HEK293 (cell line): ENCODE data around the gene DMD.

ENCODE experiments used
- CTCF ChIP-seq: fragments of 450-650 bp; formaldehyde crosslinking; IDR thresholded peaks from 2 replicates; pipeline ENCODE4 v1.5.1; 2016; ENCODE audit warnings: missing biosample characterization, missing genetic modification characterization
- GLI4 ChIP-seq: fragments of 450-650 bp; formaldehyde crosslinking; IDR thresholded peaks from 2 replicates; pipeline ENCODE4 v1.5.1; 2016; ENCODE audit warnings: missing biosample characterization, missing genetic modification characterization
- HOXA7 ChIP-seq: sonication (generic); formaldehyde crosslinking; IDR thresholded peaks from 2 replicates; pipeline ENCODE4 v1.8.1; 2022; ENCODE audit warnings: missing genetic modification reagents, borderline replicate concordance
- SALL2 ChIP-seq: fragments of 450-650 bp; formaldehyde crosslinking; IDR thresholded peaks from 2 replicates; pipeline ENCODE4 v1.5.0; 2017; ENCODE audit warnings: missing biosample characterization, mild to moderate bottlenecking, missing genetic modification characterization, borderline replicate concordance
- ZNF202 ChIP-seq: fragments of 450-650 bp; formaldehyde crosslinking; IDR thresholded peaks from 2 replicates; pipeline ENCODE4 v1.5.1; 2016; ENCODE audit warnings: missing biosample characterization, missing genetic modification characterization, borderline replicate concordance
- ZNF37A ChIP-seq: fragments of 450-650 bp; IDR thresholded peaks from 2 replicates; pipeline ENCODE4 v1.5.1; 2018; ENCODE audit warnings: missing biosample characterization, missing genetic modification characterization
- ZNF510 ChIP-seq: fragments of 450-650 bp; formaldehyde crosslinking; IDR thresholded peaks from 2 replicates; pipeline ENCODE4 v1.5.1; 2018; ENCODE audit warnings: mild to moderate bottlenecking, missing genetic modification characterization, missing biosample characterization; ENCODE audit not compliant: insufficient replicate concordance
- ZNF76 ChIP-seq: fragments of 450-650 bp; formaldehyde crosslinking; IDR thresholded peaks from 2 replicates; pipeline ENCODE4; 2016; ENCODE audit warnings: low read depth, missing biosample characterization, missing genetic modification characterization, borderline replicate concordance
- ZSCAN30 ChIP-seq: fragments of 450-650 bp; IDR thresholded peaks from 2 replicates; pipeline ENCODE4 v1.5.1; 2018; ENCODE audit warnings: missing biosample characterization, mild to moderate bottlenecking, missing genetic modification characterization, moderate library complexity

GRCh38 chrX:32798990-32799389 is 412.4 kb downstream of the DMD start:
- TF ChIP-seq GLI4 (no peak), ZNF76 (tag by site-specific recombination) (no peak), ZNF510 (tag by site-specific recombination) (no peak), ZNF37A (tag by site-specific recombination) (no peak), CTCF (no peak), ZSCAN30 (tag by site-specific recombination) (no peak), HOXA7 (CRISPR knock-in tag) (no peak), ZNF202 (tag by site-specific recombination) (no peak), SALL2 (tag by site-specific recombination) (no peak)
